ENCODE data around the gene NUP188. TPM values are rescaled to one million over a fixed set of nuclear protein-coding genes. Genes with fewer than 3 reads are reported as not detected.

Gene NUP188
- total and polyA plus RNA-seq, 2 of the 13 experiments (the other 11 are each of a cell fraction or from before 2014, with no cell fraction given) = 28.0 to 38.5 TPM

DNA sequence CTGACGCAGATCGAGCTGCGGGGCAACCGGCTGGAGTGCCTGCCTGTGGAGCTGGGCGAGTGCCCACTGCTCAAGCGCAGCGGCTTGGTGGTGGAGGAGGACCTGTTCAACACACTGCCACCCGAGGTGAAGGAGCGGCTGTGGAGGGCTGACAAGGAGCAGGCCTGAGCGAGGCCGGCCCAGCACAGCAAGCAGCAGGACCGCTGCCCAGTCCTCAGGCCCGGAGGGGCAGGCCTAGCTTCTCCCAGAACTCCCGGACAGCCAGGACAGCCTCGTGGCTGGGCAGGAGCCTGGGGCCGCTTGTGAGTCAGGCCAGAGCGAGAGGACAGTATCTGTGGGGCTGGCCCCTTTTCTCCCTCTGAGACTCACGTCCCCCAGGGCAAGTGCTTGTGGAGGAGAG lies 31.3 kb upstream of the NUP188 start (continued):
- TF ChIP-seq, protein P1, sequence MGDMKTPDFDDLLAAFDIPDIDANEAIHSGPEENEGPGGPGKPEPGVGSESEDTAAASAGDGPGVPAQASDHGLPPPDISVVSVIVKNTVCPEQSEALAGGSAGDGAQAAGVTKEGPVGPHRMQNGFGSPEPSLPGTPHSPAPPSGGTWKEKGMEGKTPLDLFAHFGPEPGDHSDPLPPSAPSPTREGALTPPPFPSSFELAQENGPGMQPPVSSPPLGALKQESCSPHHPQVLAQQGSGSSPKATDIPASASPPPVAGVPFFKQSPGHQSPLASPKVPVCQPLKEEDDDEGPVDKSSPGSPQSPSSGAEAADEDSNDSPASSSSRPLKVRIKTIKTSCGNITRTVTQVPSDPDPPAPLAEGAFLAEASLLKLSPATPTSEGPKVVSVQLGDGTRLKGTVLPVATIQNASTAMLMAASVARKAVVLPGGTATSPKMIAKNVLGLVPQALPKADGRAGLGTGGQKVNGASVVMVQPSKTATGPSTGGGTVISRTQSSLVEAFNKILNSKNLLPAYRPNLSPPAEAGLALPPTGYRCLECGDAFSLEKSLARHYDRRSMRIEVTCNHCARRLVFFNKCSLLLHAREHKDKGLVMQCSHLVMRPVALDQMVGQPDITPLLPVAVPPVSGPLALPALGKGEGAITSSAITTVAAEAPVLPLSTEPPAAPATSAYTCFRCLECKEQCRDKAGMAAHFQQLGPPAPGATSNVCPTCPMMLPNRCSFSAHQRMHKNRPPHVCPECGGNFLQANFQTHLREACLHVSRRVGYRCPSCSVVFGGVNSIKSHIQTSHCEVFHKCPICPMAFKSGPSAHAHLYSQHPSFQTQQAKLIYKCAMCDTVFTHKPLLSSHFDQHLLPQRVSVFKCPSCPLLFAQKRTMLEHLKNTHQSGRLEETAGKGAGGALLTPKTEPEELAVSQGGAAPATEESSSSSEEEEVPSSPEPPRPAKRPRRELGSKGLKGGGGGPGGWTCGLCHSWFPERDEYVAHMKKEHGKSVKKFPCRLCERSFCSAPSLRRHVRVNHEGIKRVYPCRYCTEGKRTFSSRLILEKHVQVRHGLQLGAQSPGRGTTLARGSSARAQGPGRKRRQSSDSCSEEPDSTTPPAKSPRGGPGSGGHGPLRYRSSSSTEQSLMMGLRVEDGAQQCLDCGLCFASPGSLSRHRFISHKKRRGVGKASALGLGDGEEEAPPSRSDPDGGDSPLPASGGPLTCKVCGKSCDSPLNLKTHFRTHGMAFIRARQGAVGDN (CRISPR knock-in tag; IDR thresholded peaks at IDR 0.05) = peak; percentile 82
- TF ChIP-seq ZNF546 (CRISPR knock-in tag; conservative IDR thresholded peaks at IDR 0.05) = no peak
- no peak for TF ChIP-seq EEA1 (CRISPR knock-in tag; IDR thresholded peaks at IDR 0.05; ENCODE audit: borderline replicate concordance)
- peak; percentile 31; the same call in 1 of the 2 replicates for TF ChIP-seq ATF7-NPFF (CRISPR knock-in tag; IDR thresholded peaks at IDR 0.05; ENCODE audit: low read depth)
- no peak for TF ChIP-seq TOE1 (CRISPR knock-in tag; IDR thresholded peaks at IDR 0.05)
- TF ChIP-seq AGO2 (optimal IDR thresholded peaks at IDR 0.05; ENCODE audit: low read depth, low read length) = peak; percentile 28
- TF ChIP-seq, protein P2, sequence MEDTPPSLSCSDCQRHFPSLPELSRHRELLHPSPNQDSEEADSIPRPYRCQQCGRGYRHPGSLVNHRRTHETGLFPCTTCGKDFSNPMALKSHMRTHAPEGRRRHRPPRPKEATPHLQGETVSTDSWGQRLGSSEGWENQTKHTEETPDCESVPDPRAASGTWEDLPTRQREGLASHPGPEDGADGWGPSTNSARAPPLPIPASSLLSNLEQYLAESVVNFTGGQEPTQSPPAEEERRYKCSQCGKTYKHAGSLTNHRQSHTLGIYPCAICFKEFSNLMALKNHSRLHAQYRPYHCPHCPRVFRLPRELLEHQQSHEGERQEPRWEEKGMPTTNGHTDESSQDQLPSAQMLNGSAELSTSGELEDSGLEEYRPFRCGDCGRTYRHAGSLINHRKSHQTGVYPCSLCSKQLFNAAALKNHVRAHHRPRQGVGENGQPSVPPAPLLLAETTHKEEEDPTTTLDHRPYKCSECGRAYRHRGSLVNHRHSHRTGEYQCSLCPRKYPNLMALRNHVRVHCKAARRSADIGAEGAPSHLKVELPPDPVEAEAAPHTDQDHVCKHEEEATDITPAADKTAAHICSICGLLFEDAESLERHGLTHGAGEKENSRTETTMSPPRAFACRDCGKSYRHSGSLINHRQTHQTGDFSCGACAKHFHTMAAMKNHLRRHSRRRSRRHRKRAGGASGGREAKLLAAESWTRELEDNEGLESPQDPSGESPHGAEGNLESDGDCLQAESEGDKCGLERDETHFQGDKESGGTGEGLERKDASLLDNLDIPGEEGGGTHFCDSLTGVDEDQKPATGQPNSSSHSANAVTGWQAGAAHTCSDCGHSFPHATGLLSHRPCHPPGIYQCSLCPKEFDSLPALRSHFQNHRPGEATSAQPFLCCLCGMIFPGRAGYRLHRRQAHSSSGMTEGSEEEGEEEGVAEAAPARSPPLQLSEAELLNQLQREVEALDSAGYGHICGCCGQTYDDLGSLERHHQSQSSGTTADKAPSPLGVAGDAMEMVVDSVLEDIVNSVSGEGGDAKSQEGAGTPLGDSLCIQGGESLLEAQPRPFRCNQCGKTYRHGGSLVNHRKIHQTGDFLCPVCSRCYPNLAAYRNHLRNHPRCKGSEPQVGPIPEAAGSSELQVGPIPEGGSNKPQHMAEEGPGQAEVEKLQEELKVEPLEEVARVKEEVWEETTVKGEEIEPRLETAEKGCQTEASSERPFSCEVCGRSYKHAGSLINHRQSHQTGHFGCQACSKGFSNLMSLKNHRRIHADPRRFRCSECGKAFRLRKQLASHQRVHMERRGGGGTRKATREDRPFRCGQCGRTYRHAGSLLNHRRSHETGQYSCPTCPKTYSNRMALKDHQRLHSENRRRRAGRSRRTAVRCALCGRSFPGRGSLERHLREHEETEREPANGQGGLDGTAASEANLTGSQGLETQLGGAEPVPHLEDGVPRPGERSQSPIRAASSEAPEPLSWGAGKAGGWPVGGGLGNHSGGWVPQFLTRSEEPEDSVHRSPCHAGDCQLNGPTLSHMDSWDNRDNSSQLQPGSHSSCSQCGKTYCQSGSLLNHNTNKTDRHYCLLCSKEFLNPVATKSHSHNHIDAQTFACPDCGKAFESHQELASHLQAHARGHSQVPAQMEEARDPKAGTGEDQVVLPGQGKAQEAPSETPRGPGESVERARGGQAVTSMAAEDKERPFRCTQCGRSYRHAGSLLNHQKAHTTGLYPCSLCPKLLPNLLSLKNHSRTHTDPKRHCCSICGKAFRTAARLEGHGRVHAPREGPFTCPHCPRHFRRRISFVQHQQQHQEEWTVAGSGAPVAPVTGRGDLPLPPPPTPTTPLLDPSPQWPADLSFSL (CRISPR knock-in tag; IDR thresholded peaks at IDR 0.05) = no peak
- TF ChIP-seq HNRNPL (IDR thresholded peaks at IDR 0.05; ENCODE audit: low read depth, low read length) = 0 out of 2 replicates have a peak, but pooled peaks have one; percentile 35
- TF ChIP-seq SYNCRIP (IDR thresholded peaks at IDR 0.05; ENCODE audit: insufficient read depth, low read depth, low read length) = no peak
- 0 out of 2 replicates have a peak, but pooled peaks have one; percentile 21 for TF ChIP-seq KDM2A (CRISPR knock-in tag; IDR thresholded peaks at IDR 0.05; ENCODE audit: borderline replicate concordance, low read depth)
- no peak for TF ChIP-seq SALL2 (CRISPR knock-in tag; IDR thresholded peaks at IDR 0.05)
- no peak for TF ChIP-seq ZNF33B (CRISPR knock-in tag; IDR thresholded peaks at IDR 0.05)
- TF ChIP-seq ZBTB38 (CRISPR knock-in tag; IDR thresholded peaks at IDR 0.05) = peak; percentile 91

Measured in HepG2 (cell line).